HG03558 (cell line): ENCODE data around the gene GPC6.

ENCODE experiments used
- ATAC-seq: cut with Tn5 transposase; IDR thresholded peaks from one replicate; pipeline ENCODE4 v1.9.1; 2021; ENCODE audit warnings: moderate number of reproducible peaks; ENCODE audit not compliant: unreplicated experiment; ENCODE audit errors: extremely low read depth

The GPC6 gene

GRCh38 chr13:93228643-93228937 is 2.0 kb downstream of the GPC6 start:
- no peak for ATAC-seq

GRCh38 chr13:93230261-93230855 is 3.8 kb downstream of the GPC6 start:
- ATAC-seq, result no peak

GRCh38 chr13:93231867-93232266 is 5.3 kb downstream of the GPC6 start:
- no peak for ATAC-seq

- no peak for ATAC-seq
Measured at GRCh38 chr13:93233997-93234416, 7.4 kb downstream of the GPC6 start.

GRCh38 chr13:93234459-93234858 is 7.9 kb downstream of the GPC6 start:
- no peak for ATAC-seq

- no peak for ATAC-seq
Measured at GRCh38 chr13:93235258-93236015, 8.8 kb downstream of the GPC6 start.

- no peak for ATAC-seq
Measured at GRCh38 chr13:93238711-93239110, 12.1 kb downstream of the GPC6 start.

- no peak for ATAC-seq
Measured at GRCh38 chr13:93243375-93244063, 16.9 kb downstream of the GPC6 start.

GRCh38 chr13:93244141-93244917 is 17.7 kb downstream of the GPC6 start:
- no peak for ATAC-seq

- ATAC-seq, result no peak
Measured at GRCh38 chr13:93244918-93245280, 18.3 kb downstream of the GPC6 start.

GRCh38 chr13:93246069-93246468 is 19.5 kb downstream of the GPC6 start:
- ATAC-seq, result no peak

- no peak for ATAC-seq
Measured at GRCh38 chr13:93248627-93249047, 22.0 kb downstream of the GPC6 start.

- no peak for ATAC-seq
Measured at GRCh38 chr13:93249364-93250306, 23.0 kb downstream of the GPC6 start.

GRCh38 chr13:93254775-93255174 is 28.2 kb downstream of the GPC6 start:
- no peak for ATAC-seq

GRCh38 chr13:93256998-93257397 is 30.4 kb downstream of the GPC6 start:
- ATAC-seq, result no peak

- no peak for ATAC-seq
Measured at GRCh38 chr13:93259527-93260080, 33.0 kb downstream of the GPC6 start.

GRCh38 chr13:93260591-93260990 is 34.0 kb downstream of the GPC6 start:
- ATAC-seq, result no peak

- no peak for ATAC-seq
Measured at GRCh38 chr13:93262729-93263345, 36.2 kb downstream of the GPC6 start.

- ATAC-seq, result no peak
Measured at GRCh38 chr13:93264876-93265275, 38.3 kb downstream of the GPC6 start.
